GM12878 (cell line): Measurements from ENCODE around the gene C1QBP. TPM values are rescaled to one million over a fixed set of nuclear protein-coding genes. Genes with fewer than 3 reads are reported as not detected.

Experiments
- ATAC-seq: fragments of 200-7000 bp; cut with Tn5 transposase; 3 replicates; pipeline ENCODE4 v1.9.1; 2020; ENCODE audit warnings: mild to moderate bottlenecking, moderate library complexity
- BruUV-seq: library from RNA; stranded (reverse); fragments of 400-500 nt; replicated peaks from 2 replicates; lab custom pipeline; 2021; lab: Mats Ljungman, UMichigan
- CTCF ChIA-PET: fragments of 300-600 bp; sonication (Branson Sonifier 250); formaldehyde crosslinking; extraction: SDS; loops from one replicate; lab custom pipeline; 2021; ENCODE audit warnings: inconsistent platforms; lab: Yijun Ruan, JAX
- POLR2A ChIA-PET: fragments of 350-600 bp; formaldehyde crosslinking; extraction: SDS; loops from one replicate; lab custom pipeline; 2021; ENCODE audit warnings: inconsistent platforms; lab: Charles Lee
- RAD21 ChIA-PET: fragments of 300-600 bp; sonication (Branson Sonifier 250); formaldehyde crosslinking; loops from one replicate; lab custom pipeline; 2023; ENCODE audit warnings: antibody characterized with exemption; ENCODE audit not compliant: unreplicated experiment; lab: Charles Lee
- SMC1A ChIA-PET: fragments of 300-600 bp; sonication (Branson Sonifier 250); formaldehyde crosslinking; loops from one replicate; lab custom pipeline; 2023; ENCODE audit not compliant: unreplicated experiment, uncharacterized antibody; lab: Charles Lee
- DNase-seq: peaks from one replicate; pipeline ENCODE4 v3.0.0-alpha.2; 2011; ENCODE audit warnings: low read depth, low spot score
- FAIRE-seq: peaks from 3 replicates; lab custom pipeline; 2011; peaks lifted over from hg19 to GRCh38; lab: Jason Lieb, UNC
- H2AFZ ChIP-seq: 2 replicates; pipeline ENCODE4 v1.6.0; 2011; ENCODE audit warnings: low read depth, low read length, control low read depth; ENCODE audit not compliant: control insufficient read depth
- H3K27ac ChIP-seq: 2 replicates; pipeline ENCODE4 v1.5.1; 2011; ENCODE audit warnings: control low read depth; ENCODE audit not compliant: control insufficient read depth, insufficient read depth
- H3K27me3 ChIP-seq, 2 experiments: replicated peaks in 1 of 2; 2 replicates each; pipeline versions ENCODE4 v1.6.0 to v1.6.1; 2011; ENCODE audit warnings: low read length in 1 of 2; ENCODE audit not compliant: control insufficient read depth in 2 of 2, insufficient read depth in 2 of 2
- H3K36me3 ChIP-seq, 2 experiments: 2 replicates each; pipeline ENCODE4 v1.5.1; 2011; ENCODE audit warnings: low read length in 1 of 2; ENCODE audit not compliant: control insufficient read depth in 2 of 2, insufficient read depth in 2 of 2
- H3K4me1 ChIP-seq: 2 replicates; pipeline ENCODE4 v1.6.1; 2011; ENCODE audit warnings: mild to moderate bottlenecking, low read length, moderate library complexity, mixed read lengths; ENCODE audit not compliant: control insufficient read depth, insufficient read depth
- H3K4me2 ChIP-seq: 2 replicates; pipeline ENCODE4 v1.6.0; 2011; ENCODE audit warnings: control low read depth; ENCODE audit not compliant: control insufficient read depth, insufficient read depth
- H3K4me3 ChIP-seq: fragments of 200-600 bp; sonication (generic); 2 replicates; pipeline ENCODE4 v1.5.1; 2016
- H3K79me2 ChIP-seq: 2 replicates; pipeline ENCODE4 v1.6.0; 2011; ENCODE audit warnings: low read length; ENCODE audit not compliant: control insufficient read depth, insufficient read depth
- H3K9ac ChIP-seq: 2 replicates; pipeline ENCODE4 v1.8.0; 2011; ENCODE audit warnings: low read length, control low read depth, mixed read lengths; ENCODE audit not compliant: control insufficient read depth, insufficient read depth
- H3K9me3 ChIP-seq: replicated peaks from 3 replicates; pipeline ENCODE4 v1.5.1; 2011; ENCODE audit warnings: mild to moderate bottlenecking, low read length; ENCODE audit not compliant: control insufficient read depth, insufficient read depth
- H4K20me1 ChIP-seq: 2 replicates; pipeline ENCODE4 v1.6.0; 2011; ENCODE audit not compliant: control insufficient read depth, insufficient read depth
- BHLHE40 ChIP-seq, 2 experiments: fragments of 450-650 bp in 1 of 2; IDR thresholded peaks; 2 replicates each; pipeline ENCODE4 v1.6.1; 2011 to 2017; ENCODE audit warnings: low read depth in 2 of 2, borderline replicate concordance in 1 of 2, improper control_type of control experiment in 1 of 2, low read length in 1 of 2, mild to moderate bottlenecking in 1 of 2
- CBFB ChIP-seq: IDR thresholded peaks from 2 replicates; pipeline ENCODE4 v1.6.1; 2016; ENCODE audit warnings: antibody characterized with exemption, low read depth
- CREB1 ChIP-seq: IDR thresholded peaks from 2 replicates; pipeline ENCODE4 v1.6.1; 2012; ENCODE audit warnings: low read depth, mild to moderate bottlenecking, inconsistent platforms
- ELK1 ChIP-seq: IDR thresholded peaks from 2 replicates; pipeline ENCODE4 v1.6.1; 2012; ENCODE audit warnings: low read depth, low read length, improper control_type of control experiment
- HDAC2 ChIP-seq: fragments of 200-600 bp; sonication (generic); IDR thresholded peaks from 2 replicates; pipeline ENCODE4 v1.6.1; 2017
- IKZF1 ChIP-seq: fragments of 450-650 bp; conservative IDR thresholded peaks from 2 replicates; pipeline ENCODE4 v1.6.1; 2017; ENCODE audit warnings: antibody characterized with exemption, mild to moderate bottlenecking
- IRF5 ChIP-seq: fragments of 450-650 bp; IDR thresholded peaks from 2 replicates; pipeline ENCODE4 v1.6.1; 2017; ENCODE audit warnings: borderline replicate concordance
- MEF2B ChIP-seq: fragments of 450-650 bp; IDR thresholded peaks from 2 replicates; pipeline ENCODE4 v1.6.1; 2018; ENCODE audit warnings: mild to moderate bottlenecking, moderate library complexity; ENCODE audit not compliant: partially characterized antibody, poor library complexity, severe bottlenecking
- NR2C1 ChIP-seq: fragments of 450-650 bp; IDR thresholded peaks from 2 replicates; pipeline ENCODE4 v1.6.1; 2017; ENCODE audit warnings: antibody characterized with exemption, mild to moderate bottlenecking, moderate library complexity
- POLR2AphosphoS2 ChIP-seq: IDR thresholded peaks from 2 replicates; pipeline ENCODE4 v1.6.1; 2011; ENCODE audit warnings: low read depth, mild to moderate bottlenecking, low read length, improper control_type of control experiment, moderate library complexity
- RELB ChIP-seq: fragments of 450-650 bp; IDR thresholded peaks from 2 replicates; pipeline ENCODE4 v1.6.1; 2017; ENCODE audit warnings: low read depth, mild to moderate bottlenecking, moderate library complexity
- RUNX3 ChIP-seq: IDR thresholded peaks from 2 replicates; pipeline ENCODE4 v1.6.1; 2012; ENCODE audit warnings: low read length, inconsistent platforms
- SPI1 ChIP-seq: IDR thresholded peaks from 2 replicates; pipeline ENCODE4 v1.6.1; 2011; ENCODE audit warnings: low read depth, mild to moderate bottlenecking, low read length, moderate library complexity, borderline replicate concordance; ENCODE audit not compliant: insufficient read depth
- USF2 ChIP-seq: IDR thresholded peaks from 2 replicates; pipeline ENCODE4 v1.6.1; 2011; ENCODE audit warnings: low read depth, low read length, improper control_type of control experiment, borderline replicate concordance
- WRNIP1 ChIP-seq: IDR thresholded peaks from 2 replicates; pipeline ENCODE4 v1.6.1; 2011; ENCODE audit warnings: low read depth, low read length, improper control_type of control experiment, borderline replicate concordance
- WGBS: methylation state at CpG from one replicate; pipeline ENCODE4 v1.1.6; 2016; ENCODE audit warnings: low lambda C conversion rate; ENCODE audit not compliant: insufficient replicate concordance, insufficient coverage; ENCODE audit errors: missing lambda C conversion rate; 5-methylcytosine and 5-hydroxymethylcytosine counted together
- in situ Hi-C: fragments of 300-500 bp; cut with MboI; formaldehyde crosslinking; loops from 9 replicates; pipeline ENCODE4 v1.14.3; 2018; ENCODE audit warnings: mixed read lengths
- intact Hi-C: fragments of 100-400 bp; cut with micrococcal nuclease; formaldehyde crosslinking; loops from one replicate; pipeline ENCODE4 v1.14.2; 2022; ENCODE audit not compliant: unreplicated experiment
- polyA plus RNA-seq, 11 experiments: library from polyadenylated mRNA; depleted of rRNA in 4 of 11; unstranded in 6 of 11; stranded (reverse) in 5 of 11; fragments of >200 nt; fragmentation: Nextera tagmentation in 4 of 11; fragmentation: Illumina TruSeq in 1 of 11; extraction: Ambion mirVana in 4 of 11; extraction: Trizol in 1 of 11; gene quantifications; 1 replicate in 1 of 11; 2 replicates in 10 of 11; pipeline versions ENCODE4 v1.2.1 to v1.2.3, GENCODE V29; 2011 to 2016; ENCODE audit warnings: inconsistent platforms in 2 of 11, missing spikeins in 2 of 11, low read depth in 1 of 11
- total RNA-seq, 4 experiments: library from RNA; depleted of rRNA in 3 of 4; stranded (reverse); fragments of >200 nt in 3 of 4; fragmentation: Illumina TruSeq in 1 of 4; extraction: Trizol in 1 of 4; gene quantifications; 2 replicates each; pipeline versions ENCODE4 v1.2.1 to v1.2.3, GENCODE V29; 2013 to 2021

Gene C1QBP
- total and polyA plus RNA-seq, 10 of the 15 experiments (the other 5 are each of a cell fraction or from before 2014, with no cell fraction given) = 124 to 989 (median 429) TPM

GRCh38 chr17:5413682-5414081 lies 25.3 kb downstream of the C1QBP start (continued):
- TF ChIP-seq RELB (no peak), MEF2B (no peak), WRNIP1 (no peak), CBFB (no peak), HDAC2 (no peak), USF2 (no peak)

- no peak overlapping the region for H3K9ac ChIP-seq
- FAIRE-seq (peak; percentile 13), DNase-seq (no peak), ATAC-seq (peak; percentile 76)
- intact Hi-C loops = no loop called here
- ChIA-PET SMC1A (interaction anchor here (0.6 to 1.1 kb wide), 3 partner anchors 20 to 156 kb away, joined by 3 to 4 read pairs (median 3); no protein-coding TSS in a partner anchor), CTCF (interaction anchor here (1.4 kb wide), 1 partner anchor 9 kb away, joined by 3 read pairs; the partner anchor contains the start of gene NUP88), POLR2A (interaction anchor here (0.6 to 1.4 kb wide), 2 partner anchors 9 to 13 kb away, joined by 3 to 4 read pairs; partner anchors contain the start of gene NUP88), RAD21 (interaction anchor here (0.7 to 1.4 kb wide), 3 partner anchors 9 to 1054 kb away, joined by 3 to 5 read pairs (median 3); partner anchors contain the start of gene NUP88)
- H3K4me1 ChIP-seq = peaks cover 14% of the 10 kb centered on the region
- BruUV-seq = no TSS peak
- peaks cover 4% of the 10 kb centered on the region; the same call in 1 of the 2 replicates for H4K20me1 ChIP-seq
- in situ Hi-C loops = no loop called here
- H3K36me3 ChIP-seq = peaks cover 12 to 52% of the 10 kb centered on the region in 2 experiments
- H3K79me2 ChIP-seq = peaks cover 35% of the 10 kb centered on the region
- WGBS = 33% methylated on average over 7 of the region's 7 CpGs
- H2AFZ ChIP-seq = no peak overlapping the region
- H3K27me3 ChIP-seq = no peaks in the 10 kb centered on the region
- H3K27ac ChIP-seq = peak overlapping the region; percentile 34
- no peaks in the 10 kb centered on the region for H3K9me3 ChIP-seq
- H3K4me2 ChIP-seq = peak overlapping the region; percentile 57
- H3K4me3 ChIP-seq = 0 out of 2 replicates have a peak overlapping the region, but pooled peaks have one; percentile 4
- TF ChIP-seq IKZF1 (peak; percentile 25; the same call in 1 of the 2 replicates), BHLHE40 (IDR thresholded peaks at IDR 0.05; ENCODE audit: borderline replicate concordance in 1 of 2, low read depth in 2 of 2, low read length in 1 of 2) (peak; percentile 39 to 49; a peak in 2 of 4 replicates), ELK1 (no peak), RUNX3 (peak; percentile 59; the same call in 1 of the 2 replicates), CREB1 (0 out of 2 replicates have a peak, but pooled peaks have one; percentile 19), POLR2AphosphoS2 (no peak), SPI1 (0 out of 2 replicates have a peak, but pooled peaks have one; percentile 9), NR2C1 (no peak), IRF5 (no peak)
Measured at GRCh38 chr17:5410594-5411272, 28.2 kb downstream of the C1QBP start.
